ENCODE data around the gene RABGGTB.

GRCh38 chr1:75765697-75766355, 20.2 kb upstream of the RABGGTB start:
- TF ChIP-seq CTCF (conservative IDR thresholded peaks at IDR 0.05; ENCODE audit: low read length) (no peak), EZH2phosphoT487 (IDR thresholded peaks at IDR 0.05; ENCODE audit: borderline replicate concordance) (no peak)

All from Loucy (cell line).